Smooth muscle cell (in vitro differentiated cells): ENCODE data around the gene ORAI2. TPM values are rescaled to one million over a fixed set of nuclear protein-coding genes. Genes with fewer than 3 reads are reported as not detected.

Experiments
- DNase-seq: peaks from one replicate; lab custom pipeline; 2025; ENCODE audit not compliant: unreplicated experiment; lab: John Stamatoyannopoulos, UW
- H2AFZ ChIP-seq: fragments of 200-600 bp; sonication (generic); 2 replicates; pipeline ENCODE4 v1.6.0; 2016; ENCODE audit warnings: antibody characterized with exemption, low read depth, mild to moderate bottlenecking
- H3F3A ChIP-seq: fragments of 200-600 bp; sonication (generic); 2 replicates; pipeline ENCODE4 v1.6.0; 2017; ENCODE audit warnings: antibody characterized with exemption, low read depth
- H3K27ac ChIP-seq: fragments of 200-600 bp; sonication (generic); 2 replicates; pipeline ENCODE4 v1.5.1; 2016; ENCODE audit warnings: low read depth, mild to moderate bottlenecking
- H3K27me3 ChIP-seq: fragments of 200-600 bp; sonication (generic); 2 replicates; pipeline ENCODE4 v1.6.1; 2016; ENCODE audit warnings: low read depth, mild to moderate bottlenecking
- H3K36me3 ChIP-seq: fragments of 200-600 bp; sonication (generic); 2 replicates; pipeline ENCODE4 v1.5.1; 2016; ENCODE audit warnings: low read depth
- H3K4me1 ChIP-seq: fragments of 200-600 bp; sonication (generic); 2 replicates; pipeline ENCODE4 v1.5.1; 2016; ENCODE audit warnings: low read depth
- H3K4me2 ChIP-seq: fragments of 200-600 bp; sonication (generic); 2 replicates; pipeline ENCODE4 v1.6.0; 2016; ENCODE audit warnings: mild to moderate bottlenecking
- H3K4me3 ChIP-seq: fragments of 200-600 bp; sonication (generic); 2 replicates; pipeline ENCODE4 v1.5.1; 2016; ENCODE audit warnings: mild to moderate bottlenecking
- H3K79me2 ChIP-seq: fragments of 200-600 bp; sonication (generic); 2 replicates; pipeline ENCODE4 v1.6.0; 2016; ENCODE audit warnings: low read depth, mild to moderate bottlenecking
- H3K9ac ChIP-seq: fragments of 200-600 bp; sonication (generic); 2 replicates; pipeline ENCODE4 v1.6.0; 2016; ENCODE audit warnings: low read depth
- H3K9me3 ChIP-seq: fragments of 200-600 bp; sonication (generic); replicated peaks from 2 replicates; pipeline ENCODE4 v1.5.1; 2016; ENCODE audit warnings: low read depth
- H4K20me1 ChIP-seq: fragments of 200-600 bp; sonication (generic); 2 replicates; pipeline ENCODE4 v1.6.0; 2016; ENCODE audit warnings: low read depth
- WGBS: methylation state at CpG from one replicate; pipeline ENCODE4 v1.1.7; 2016; ENCODE audit warnings: low lambda C conversion rate; 5-methylcytosine and 5-hydroxymethylcytosine counted together
- polyA plus RNA-seq: library from polyadenylated mRNA; unstranded; fragments of >200 nt; fragmentation: Nextera tagmentation; extraction: Ambion mirVana; gene quantifications from 2 replicates; pipeline ENCODE4 v1.2.1, GENCODE V29; 2016
- total RNA-seq: library from RNA; depleted of rRNA; stranded (reverse); fragments of >200 nt; gene quantifications from 2 replicates; pipeline ENCODE4 v1.2.3, GENCODE V29; 2014
- TF ChIP-seq, protein P1 (sequence below): fragments of 200-600 bp; sonication (generic); IDR thresholded peaks from 2 replicates; pipeline ENCODE4 v1.5.1; 2017; ENCODE audit warnings: borderline replicate concordance, mild to moderate bottlenecking, antibody characterized with exemption; ENCODE audit not compliant: insufficient read depth, poor library complexity, severe bottlenecking

The ORAI2 gene
- total and polyA plus RNA-seq, 2 experiments from 2014 or later = 43.0 to 69.8 TPM

DNA sequence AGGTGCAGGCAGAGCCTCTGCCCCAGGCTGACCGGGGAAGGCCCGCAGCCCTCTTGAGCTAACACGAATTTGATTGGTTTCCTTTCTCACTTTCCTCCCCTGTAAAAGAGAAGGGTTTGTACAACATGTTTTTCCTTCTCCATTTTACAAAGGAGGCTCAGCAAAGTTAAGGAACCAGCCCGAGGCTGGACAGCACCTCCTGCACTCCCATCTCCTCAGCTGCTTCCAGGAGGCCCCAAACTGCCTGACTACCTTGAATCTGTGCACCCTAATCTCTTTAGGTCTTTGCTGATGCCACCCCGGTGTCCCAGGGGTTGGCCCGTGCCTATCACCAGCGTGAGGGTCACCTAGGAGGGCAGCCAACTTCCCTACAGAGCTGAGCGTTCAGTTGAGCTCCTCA lies 27.1 kb downstream of the ORAI2 start:
- peaks cover 9% of the 10 kb centered on the region for H4K20me1 ChIP-seq
- H3K27me3 ChIP-seq = no peaks in the 10 kb centered on the region
- H2AFZ ChIP-seq = no peak overlapping the region
- no peak overlapping the region for H3K4me3 ChIP-seq
- no peaks in the 10 kb centered on the region for H3K9me3 ChIP-seq
- H3K36me3 ChIP-seq = no peaks in the 10 kb centered on the region
- TF ChIP-seq, protein P1, sequence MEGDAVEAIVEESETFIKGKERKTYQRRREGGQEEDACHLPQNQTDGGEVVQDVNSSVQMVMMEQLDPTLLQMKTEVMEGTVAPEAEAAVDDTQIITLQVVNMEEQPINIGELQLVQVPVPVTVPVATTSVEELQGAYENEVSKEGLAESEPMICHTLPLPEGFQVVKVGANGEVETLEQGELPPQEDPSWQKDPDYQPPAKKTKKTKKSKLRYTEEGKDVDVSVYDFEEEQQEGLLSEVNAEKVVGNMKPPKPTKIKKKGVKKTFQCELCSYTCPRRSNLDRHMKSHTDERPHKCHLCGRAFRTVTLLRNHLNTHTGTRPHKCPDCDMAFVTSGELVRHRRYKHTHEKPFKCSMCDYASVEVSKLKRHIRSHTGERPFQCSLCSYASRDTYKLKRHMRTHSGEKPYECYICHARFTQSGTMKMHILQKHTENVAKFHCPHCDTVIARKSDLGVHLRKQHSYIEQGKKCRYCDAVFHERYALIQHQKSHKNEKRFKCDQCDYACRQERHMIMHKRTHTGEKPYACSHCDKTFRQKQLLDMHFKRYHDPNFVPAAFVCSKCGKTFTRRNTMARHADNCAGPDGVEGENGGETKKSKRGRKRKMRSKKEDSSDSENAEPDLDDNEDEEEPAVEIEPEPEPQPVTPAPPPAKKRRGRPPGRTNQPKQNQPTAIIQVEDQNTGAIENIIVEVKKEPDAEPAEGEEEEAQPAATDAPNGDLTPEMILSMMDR = no peak
- 100% methylated on average over 8 of the region's 8 CpGs for WGBS
- H3K4me1 ChIP-seq = peaks cover 6% of the 10 kb centered on the region
- no peak overlapping the region for H3K9ac ChIP-seq
- H3K27ac ChIP-seq = no peak overlapping the region
- H3F3A ChIP-seq = peaks cover 6% of the 10 kb centered on the region
- H3K4me2 ChIP-seq = no peak overlapping the region
- no peak for DNase-seq
- peaks cover 27% of the 10 kb centered on the region for H3K79me2 ChIP-seq

DNA sequence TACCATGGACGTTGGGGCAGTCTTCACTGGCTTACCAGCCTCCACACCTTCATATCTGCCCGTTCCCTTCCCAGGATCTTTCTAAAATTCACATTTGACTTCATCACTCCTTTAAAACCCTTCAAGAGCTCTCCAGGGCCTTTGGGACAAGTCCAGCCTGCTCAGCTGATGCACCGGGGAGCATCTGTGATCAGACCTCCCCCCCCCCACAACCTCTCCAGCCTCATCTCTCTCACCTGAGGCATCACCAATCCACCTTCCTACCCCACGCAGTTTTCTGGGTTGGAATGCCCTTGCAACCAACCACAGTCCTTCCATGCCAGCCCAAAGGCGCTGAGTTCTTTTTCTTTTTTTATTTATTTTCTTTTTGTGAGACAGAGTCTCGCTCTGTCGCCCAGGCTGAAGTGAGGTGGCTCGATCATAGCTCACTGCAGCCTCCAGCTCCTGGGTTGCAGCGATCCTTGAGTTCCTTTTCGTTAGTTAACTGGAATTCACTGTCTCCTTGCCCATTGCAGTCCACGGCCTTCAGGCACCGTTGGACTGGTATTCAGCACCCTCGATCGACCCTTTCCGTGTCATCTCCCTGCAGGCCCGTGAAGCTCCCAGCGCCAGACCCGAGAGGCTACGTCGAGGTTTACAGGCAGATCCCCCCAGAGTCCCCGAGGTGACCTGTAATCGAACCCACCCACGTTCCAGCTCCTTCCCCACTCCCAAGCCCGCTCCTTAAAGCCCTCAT lies 30.6 kb downstream of the ORAI2 start:
- Histone ChIP-seq H3K27me3 (no peaks in the 10 kb centered on the region), H3K4me2 (peak overlapping the region; percentile 99), H3K79me2 (peaks cover 27% of the 10 kb centered on the region), H4K20me1 (no peaks in the 10 kb centered on the region), H2AFZ (peak overlapping the region; percentile 92), H3K4me1 (peaks cover 6% of the 10 kb centered on the region), H3K9ac (peak overlapping the region; percentile 90), H3K4me3 (peak overlapping the region; percentile 95), H3K9me3 (no peaks in the 10 kb centered on the region), H3F3A (no peaks in the 10 kb centered on the region), H3K36me3 (no peaks in the 10 kb centered on the region), H3K27ac (no peak overlapping the region)
- TF ChIP-seq, protein P1 = no peak
- 21% methylated on average over 24 of the region's 24 CpGs for WGBS
- no peak for DNase-seq

DNA sequence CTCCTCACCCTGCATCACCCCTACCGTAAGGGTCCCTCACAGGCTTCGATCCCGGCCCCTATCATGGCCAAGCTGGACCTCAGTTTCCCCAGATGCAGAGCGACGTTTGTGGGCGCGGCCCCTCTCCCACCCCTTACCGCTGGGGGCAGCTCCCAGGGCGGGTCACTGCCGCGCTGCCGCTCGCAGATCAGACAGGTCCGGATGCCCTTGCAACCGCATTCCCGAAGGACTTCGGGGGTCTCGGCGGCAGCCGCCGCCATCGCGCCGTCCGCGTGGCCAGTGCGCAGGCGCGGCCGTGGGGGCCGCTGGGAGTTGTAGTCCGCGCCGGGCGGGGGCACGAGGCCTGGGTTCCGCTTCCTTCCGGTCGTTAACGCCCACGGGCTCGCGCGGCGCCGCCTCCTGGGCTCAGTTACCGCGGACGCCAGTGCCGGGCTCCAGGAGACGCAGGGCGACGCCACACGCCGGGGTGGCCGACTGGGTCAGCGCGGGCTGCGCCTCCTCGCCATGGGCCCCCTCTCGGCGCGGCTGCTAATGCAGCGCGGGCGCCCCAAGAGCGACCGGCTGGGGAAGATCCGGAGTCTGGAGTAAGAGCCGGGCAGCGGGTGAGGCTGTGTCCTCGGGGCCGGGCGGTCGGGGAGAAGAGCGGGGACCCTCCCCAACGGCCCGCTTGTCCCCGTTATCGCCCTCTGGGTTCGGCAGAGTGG lies 31.4 kb downstream of the ORAI2 start, which contains the start of the genes ALKBH4 and LRWD1:
ALKBH4 (minus strand) TSS at position 287 of the 704 bp plus-strand sequence; CDS start at position 260, 27 bp downstream.
LRWD1 (plus strand) TSS at position 408 of the 704 bp plus-strand sequence; CDS start at position 505, 97 bp downstream.
- H3K4me2 ChIP-seq = peak within 1 kb of the TSS; percentile 99
- no peaks in the 10 kb centered on the region for H4K20me1 ChIP-seq
- no peak within 1 kb of the TSS for H3K27ac ChIP-seq
- peak within 1 kb of the TSS; percentile 90 for H3K9ac ChIP-seq
- H3K36me3 ChIP-seq = no peaks in the 10 kb centered on the region
- TF ChIP-seq, protein P1 = no peak
- peaks cover 27% of the 10 kb centered on the region for H3K79me2 ChIP-seq
- H3K27me3 ChIP-seq = no peaks in the 10 kb centered on the region
- DNase-seq = peak; percentile 86
- peak within 1 kb of the TSS; percentile 95 for H3K4me3 ChIP-seq
- no peaks in the 10 kb centered on the region for H3K9me3 ChIP-seq
- H2AFZ ChIP-seq = peak within 1 kb of the TSS; percentile 92
- peaks cover 6% of the 10 kb centered on the region for H3K4me1 ChIP-seq
- under 1% methylated on average over 79 of the region's 81 CpGs for WGBS
- H3F3A ChIP-seq = no peaks in the 10 kb centered on the region
